HepG2 (cell line): Measurements from ENCODE around the gene NAGS. TPM values are rescaled to one million over a fixed set of nuclear protein-coding genes. Genes with fewer than 3 reads are reported as not detected.
A peak's percentile ranks its signal among the peaks of the same experiment; 100 is the strongest.

Experiments used
- CHD2 ChIP-seq: IDR thresholded peaks from 2 replicates; pipeline ENCODE4 v1.6.1; 2011; ENCODE audit warnings: low read depth, low read length, improper control_type of control experiment
- DNMT1 ChIP-seq: sonication (generic); formaldehyde crosslinking; IDR thresholded peaks from 2 replicates; pipeline ENCODE4 v1.5.1; 2020; ENCODE audit warnings: mild to moderate bottlenecking, missing genetic modification reagents
- DPF2 ChIP-seq: sonication (generic); formaldehyde crosslinking; IDR thresholded peaks from 2 replicates; pipeline ENCODE4 v1.4.0; 2020; ENCODE audit warnings: mild to moderate bottlenecking, low read depth, missing genetic modification reagents, borderline replicate concordance
- FOXK1 ChIP-seq: sonication (generic); formaldehyde crosslinking; IDR thresholded peaks from 2 replicates; pipeline ENCODE4 v1.4.0; 2020; ENCODE audit warnings: low read depth, missing genetic modification reagents, borderline replicate concordance
- KMT2B ChIP-seq: IDR thresholded peaks from 2 replicates; pipeline ENCODE4 v1.6.1; 2016; ENCODE audit warnings: missing genetic modification reagents, missing compliant biosample characterization
- MATR3 ChIP-seq: sonication (generic); formaldehyde crosslinking; IDR thresholded peaks from 2 replicates; pipeline ENCODE4 v1.4.0; 2020; ENCODE audit warnings: missing genetic modification reagents
- MIER3 ChIP-seq: IDR thresholded peaks from 2 replicates; pipeline ENCODE4 v1.6.1; 2016; ENCODE audit warnings: missing compliant biosample characterization, borderline replicate concordance
- POLR2A ChIP-seq, 2 experiments: IDR thresholded peaks; 2 replicates each; pipeline ENCODE4 v1.6.1; 2011; ENCODE audit warnings: low read depth in 2 of 2, low read length in 2 of 2, mild to moderate bottlenecking in 1 of 2, moderate library complexity in 1 of 2; ENCODE audit not compliant: insufficient read depth in 1 of 2
- PPARG ChIP-seq: conservative IDR thresholded peaks from 2 replicates; pipeline ENCODE4 v1.6.1; 2016; ENCODE audit warnings: missing biosample characterization, missing genetic modification reagents
- RBM39 ChIP-seq: fragments of 200-400 bp; formaldehyde crosslinking; IDR thresholded peaks from one replicate; pipeline ENCODE4 v1.6.1; 2018; ENCODE audit warnings: antibody characterized with exemption, mild to moderate bottlenecking, low read depth, low read length; ENCODE audit not compliant: poor library complexity, severe bottlenecking
- RXRB ChIP-seq: IDR thresholded peaks from 2 replicates; pipeline ENCODE4 v1.6.1; 2016; ENCODE audit warnings: borderline replicate concordance, missing genetic modification reagents, missing compliant biosample characterization
- SMYD3 ChIP-seq: sonication (generic); formaldehyde crosslinking; IDR thresholded peaks from 2 replicates; pipeline ENCODE4 v1.8.1; 2023; ENCODE audit warnings: mild to moderate bottlenecking, missing genetic modification reagents
- YY1 ChIP-seq: IDR thresholded peaks from 2 replicates; pipeline ENCODE4 v1.6.1; 2011; ENCODE audit warnings: low read length, low read depth, moderate library complexity, mild to moderate bottlenecking; ENCODE audit not compliant: insufficient read depth, insufficient replicate concordance
- ZBTB7B ChIP-seq: sonication (generic); formaldehyde crosslinking; IDR thresholded peaks from 2 replicates; pipeline ENCODE4 v1.4.0; 2020; ENCODE audit warnings: missing genetic modification reagents
- ZIK1 ChIP-seq: sonication (generic); formaldehyde crosslinking; IDR thresholded peaks from 2 replicates; pipeline ENCODE4 v1.5.0; 2020; ENCODE audit warnings: mild to moderate bottlenecking, low read depth, missing genetic modification reagents, borderline replicate concordance
- ZNF292 ChIP-seq: sonication (generic); formaldehyde crosslinking; IDR thresholded peaks from 2 replicates; pipeline ENCODE4 v1.8.1; 2022; ENCODE audit warnings: mild to moderate bottlenecking, low read depth, missing genetic modification reagents, borderline replicate concordance
- ZNF335 ChIP-seq: sonication (generic); formaldehyde crosslinking; IDR thresholded peaks from 2 replicates; pipeline ENCODE4 v1.4.0; 2020; ENCODE audit warnings: missing genetic modification reagents
- ZNF75D ChIP-seq: sonication (generic); formaldehyde crosslinking; IDR thresholded peaks from 2 replicates; pipeline ENCODE4 v1.8.1; 2023; ENCODE audit warnings: missing genetic modification reagents, mild to moderate bottlenecking, borderline replicate concordance
- ZSCAN29 ChIP-seq: sonication (generic); formaldehyde crosslinking; conservative IDR thresholded peaks from 2 replicates; pipeline ENCODE4 v1.4.0; 2020; ENCODE audit warnings: mild to moderate bottlenecking, missing genetic modification reagents
- polyA plus RNA-seq, 8 experiments: library from polyadenylated mRNA; depleted of rRNA in 3 of 8; stranded (reverse) in 7 of 8; unstranded in 1 of 8; fragments of >200 nt; fragmentation: Illumina TruSeq in 4 of 8; extraction: Trizol in 4 of 8; gene quantifications; 2 replicates each; pipeline versions ENCODE4 v1.2.1 to v1.2.3, GENCODE V29; 2011 to 2016; ENCODE audit warnings: low read depth in 4 of 8, missing spikeins in 1 of 8, mixed read lengths in 1 of 8; ENCODE audit not compliant: insufficient read depth in 1 of 8
- total RNA-seq, 5 experiments: library from RNA; depleted of rRNA; stranded (reverse); fragments of >200 nt; fragmentation: Illumina TruSeq; extraction: Trizol; gene quantifications; 2 replicates each; pipeline ENCODE4 v1.2.3, GENCODE V29; 2016; ENCODE audit warnings: low read depth in 1 of 5
- TF ChIP-seq, protein P1 (sequence below): sonication (generic); formaldehyde crosslinking; IDR thresholded peaks from 2 replicates; pipeline ENCODE4 v1.8.0; 2022; ENCODE audit warnings: missing genetic modification reagents, mild to moderate bottlenecking, moderate library complexity, borderline replicate concordance
- TF ChIP-seq, protein P2 (sequence below): IDR thresholded peaks from 2 replicates; pipeline ENCODE4 v1.6.1; 2018; ENCODE audit warnings: missing genetic modification reagents
- TF ChIP-seq, protein P3 (sequence below): sonication (generic); IDR thresholded peaks from 2 replicates; pipeline ENCODE4 v1.6.1; 2016; ENCODE audit warnings: low read depth, borderline replicate concordance
- TF ChIP-seq, protein P4 (sequence below): sonication (generic); formaldehyde crosslinking; IDR thresholded peaks from 2 replicates; pipeline ENCODE4 v1.5.1; 2020; ENCODE audit warnings: missing genetic modification reagents, mild to moderate bottlenecking, borderline replicate concordance
- TF ChIP-seq, protein P5 (sequence below): sonication (generic); formaldehyde crosslinking; IDR thresholded peaks from 2 replicates; pipeline ENCODE4 v1.5.1; 2020; ENCODE audit warnings: missing genetic modification reagents, mild to moderate bottlenecking, borderline replicate concordance

Gene NAGS
- total and polyA plus RNA-seq, 2 of the 13 experiments (the other 11 are each of a cell fraction or from before 2014, with no cell fraction given): 4.3 to 5.1 TPM

DNA sequence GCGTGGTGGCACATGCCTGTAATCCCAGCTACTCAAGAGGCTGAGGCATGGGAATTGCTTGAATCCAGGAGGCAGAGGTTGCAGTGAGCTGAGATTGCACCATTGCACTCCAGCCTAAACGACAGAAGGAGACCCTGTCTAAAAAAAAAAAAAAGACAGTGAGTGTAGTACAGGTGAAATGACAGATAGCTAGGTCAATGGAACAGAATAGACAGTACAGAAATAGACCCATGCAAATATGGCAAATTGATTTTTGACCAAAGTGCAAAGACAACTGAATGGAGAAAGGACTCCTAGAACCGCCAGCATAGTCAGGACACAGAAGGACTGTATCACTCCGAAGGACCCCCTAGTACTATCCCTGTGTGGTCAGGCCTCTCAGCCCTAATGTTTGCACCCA lies 34.1 kb upstream of the NAGS start (continued):
- TF ChIP-seq, protein P1, sequence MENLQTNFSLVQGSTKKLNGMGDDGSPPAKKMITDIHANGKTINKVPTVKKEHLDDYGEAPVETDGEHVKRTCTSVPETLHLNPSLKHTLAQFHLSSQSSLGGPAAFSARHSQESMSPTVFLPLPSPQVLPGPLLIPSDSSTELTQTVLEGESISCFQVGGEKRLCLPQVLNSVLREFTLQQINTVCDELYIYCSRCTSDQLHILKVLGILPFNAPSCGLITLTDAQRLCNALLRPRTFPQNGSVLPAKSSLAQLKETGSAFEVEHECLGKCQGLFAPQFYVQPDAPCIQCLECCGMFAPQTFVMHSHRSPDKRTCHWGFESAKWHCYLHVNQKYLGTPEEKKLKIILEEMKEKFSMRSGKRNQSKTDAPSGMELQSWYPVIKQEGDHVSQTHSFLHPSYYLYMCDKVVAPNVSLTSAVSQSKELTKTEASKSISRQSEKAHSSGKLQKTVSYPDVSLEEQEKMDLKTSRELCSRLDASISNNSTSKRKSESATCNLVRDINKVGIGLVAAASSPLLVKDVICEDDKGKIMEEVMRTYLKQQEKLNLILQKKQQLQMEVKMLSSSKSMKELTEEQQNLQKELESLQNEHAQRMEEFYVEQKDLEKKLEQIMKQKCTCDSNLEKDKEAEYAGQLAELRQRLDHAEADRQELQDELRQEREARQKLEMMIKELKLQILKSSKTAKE: no peak
- TF ChIP-seq MATR3 (CRISPR knock-in tag): no peak
- no peak for TF ChIP-seq SMYD3
- no peak for TF ChIP-seq RXRB
- no peak for TF ChIP-seq ZNF75D (CRISPR knock-in tag)
- TF ChIP-seq DPF2 (CRISPR knock-in tag): 0 out of 2 replicates have a peak, but pooled peaks have one; percentile 6
- TF ChIP-seq PPARG (CRISPR knock-in tag): 0 out of 2 replicates have a peak, but pooled peaks have one; percentile 12
- no peak for TF ChIP-seq ZIK1
- no peak for TF ChIP-seq CHD2
- TF ChIP-seq POLR2A (IDR thresholded peaks at IDR 0.05; ENCODE audit: insufficient read depth in 1 of 2, low read depth in 2 of 2, low read length in 2 of 2): no peak
- TF ChIP-seq, protein P2, sequence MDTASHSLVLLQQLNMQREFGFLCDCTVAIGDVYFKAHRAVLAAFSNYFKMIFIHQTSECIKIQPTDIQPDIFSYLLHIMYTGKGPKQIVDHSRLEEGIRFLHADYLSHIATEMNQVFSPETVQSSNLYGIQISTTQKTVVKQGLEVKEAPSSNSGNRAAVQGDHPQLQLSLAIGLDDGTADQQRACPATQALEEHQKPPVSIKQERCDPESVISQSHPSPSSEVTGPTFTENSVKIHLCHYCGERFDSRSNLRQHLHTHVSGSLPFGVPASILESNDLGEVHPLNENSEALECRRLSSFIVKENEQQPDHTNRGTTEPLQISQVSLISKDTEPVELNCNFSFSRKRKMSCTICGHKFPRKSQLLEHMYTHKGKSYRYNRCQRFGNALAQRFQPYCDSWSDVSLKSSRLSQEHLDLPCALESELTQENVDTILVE (CRISPR knock-in tag): no peak
- no peak for TF ChIP-seq ZSCAN29
- no peak for TF ChIP-seq RBM39
- TF ChIP-seq KMT2B (CRISPR knock-in tag): no peak
- no peak for TF ChIP-seq ZNF335 (CRISPR knock-in tag)
- no peak for TF ChIP-seq MIER3 (CRISPR knock-in tag)
- TF ChIP-seq, protein P3, sequence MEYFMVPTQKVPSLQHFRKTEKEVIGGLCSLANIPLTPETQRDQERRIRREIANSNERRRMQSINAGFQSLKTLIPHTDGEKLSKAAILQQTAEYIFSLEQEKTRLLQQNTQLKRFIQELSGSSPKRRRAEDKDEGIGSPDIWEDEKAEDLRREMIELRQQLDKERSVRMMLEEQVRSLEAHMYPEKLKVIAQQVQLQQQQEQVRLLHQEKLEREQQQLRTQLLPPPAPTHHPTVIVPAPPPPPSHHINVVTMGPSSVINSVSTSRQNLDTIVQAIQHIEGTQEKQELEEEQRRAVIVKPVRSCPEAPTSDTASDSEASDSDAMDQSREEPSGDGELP: no peak
- TF ChIP-seq, protein P4, sequence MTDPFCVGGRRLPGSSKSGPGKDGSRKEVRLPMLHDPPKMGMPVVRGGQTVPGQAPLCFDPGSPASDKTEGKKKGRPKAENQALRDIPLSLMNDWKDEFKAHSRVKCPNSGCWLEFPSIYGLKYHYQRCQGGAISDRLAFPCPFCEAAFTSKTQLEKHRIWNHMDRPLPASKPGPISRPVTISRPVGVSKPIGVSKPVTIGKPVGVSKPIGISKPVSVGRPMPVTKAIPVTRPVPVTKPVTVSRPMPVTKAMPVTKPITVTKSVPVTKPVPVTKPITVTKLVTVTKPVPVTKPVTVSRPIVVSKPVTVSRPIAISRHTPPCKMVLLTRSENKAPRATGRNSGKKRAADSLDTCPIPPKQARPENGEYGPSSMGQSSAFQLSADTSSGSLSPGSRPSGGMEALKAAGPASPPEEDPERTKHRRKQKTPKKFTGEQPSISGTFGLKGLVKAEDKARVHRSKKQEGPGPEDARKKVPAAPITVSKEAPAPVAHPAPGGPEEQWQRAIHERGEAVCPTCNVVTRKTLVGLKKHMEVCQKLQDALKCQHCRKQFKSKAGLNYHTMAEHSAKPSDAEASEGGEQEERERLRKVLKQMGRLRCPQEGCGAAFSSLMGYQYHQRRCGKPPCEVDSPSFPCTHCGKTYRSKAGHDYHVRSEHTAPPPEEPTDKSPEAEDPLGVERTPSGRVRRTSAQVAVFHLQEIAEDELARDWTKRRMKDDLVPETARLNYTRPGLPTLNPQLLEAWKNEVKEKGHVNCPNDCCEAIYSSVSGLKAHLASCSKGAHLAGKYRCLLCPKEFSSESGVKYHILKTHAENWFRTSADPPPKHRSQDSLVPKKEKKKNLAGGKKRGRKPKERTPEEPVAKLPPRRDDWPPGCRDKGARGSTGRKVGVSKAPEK (CRISPR knock-in tag): no peak
- peak; percentile 72; the same call in 1 of the 2 replicates for TF ChIP-seq ZNF292 (CRISPR knock-in tag)
- TF ChIP-seq, protein P5, sequence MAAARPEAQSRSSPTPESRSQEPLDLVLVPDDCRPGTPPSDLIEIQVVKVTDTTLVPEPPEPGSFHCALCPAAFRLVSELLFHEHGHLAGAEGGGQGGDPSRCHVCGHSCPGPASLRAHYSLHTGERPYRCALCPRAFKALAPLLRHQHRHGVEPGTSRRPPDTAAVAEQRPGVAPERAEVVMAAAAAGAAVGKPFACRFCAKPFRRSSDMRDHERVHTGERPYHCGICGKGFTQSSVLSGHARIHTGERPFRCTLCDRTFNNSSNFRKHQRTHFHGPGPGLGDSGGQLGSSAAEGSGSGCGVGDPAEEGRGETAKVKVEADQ: no peak
- TF ChIP-seq ZBTB7B (CRISPR knock-in tag): peak; percentile 57; the same call in 1 of the 2 replicates
- no peak for TF ChIP-seq DNMT1 (CRISPR knock-in tag)
- 0 out of 2 replicates have a peak, but pooled peaks have one; percentile 18 for TF ChIP-seq FOXK1
- no peak for TF ChIP-seq YY1
